Measurements from ENCODE around the gene MTHFD1L.

The MTHFD1L gene

DNA sequence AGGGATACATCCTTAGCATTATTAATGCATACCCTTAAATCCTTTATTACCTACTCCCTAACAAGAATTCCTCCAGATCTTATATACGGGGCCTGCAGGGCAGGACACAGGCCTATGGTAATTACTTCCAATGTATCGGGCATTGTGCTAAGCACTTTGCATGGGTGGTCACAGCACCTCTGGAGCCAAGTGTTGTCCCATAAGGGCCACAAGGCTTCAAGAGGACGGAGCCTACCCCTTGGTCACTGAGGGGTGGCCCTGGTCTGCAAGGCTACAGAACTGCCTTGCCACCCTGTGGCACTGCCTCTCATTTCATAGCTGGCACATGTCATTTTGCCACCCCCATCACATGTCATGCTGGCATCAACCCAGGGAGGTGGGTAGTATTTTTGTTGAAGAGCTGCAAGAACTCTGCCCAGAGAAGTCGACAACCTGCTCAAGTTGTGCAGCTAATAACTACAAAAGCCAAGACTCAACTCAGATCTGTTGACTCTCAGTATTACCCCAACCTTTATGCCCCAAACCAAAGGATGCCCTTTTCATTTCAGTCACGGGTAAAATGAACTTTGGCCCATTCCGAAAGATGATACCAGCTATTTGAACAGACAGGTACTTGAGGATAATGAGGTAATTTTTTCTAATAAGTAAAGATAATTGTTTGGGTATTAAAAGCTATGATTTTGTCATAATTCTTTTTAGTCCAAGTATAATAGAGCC is 230.2 kb downstream of the MTHFD1L start:
- no peak for DNase-seq (ENCODE audit: low read depth)
- no peak overlapping the region for H3K4me3 ChIP-seq (ENCODE audit: low read length)

GRCh38 chr6:151096255-151096612 is 230.7 kb downstream of the MTHFD1L start:
- H3K4me3 ChIP-seq (ENCODE audit: low read length): no peak overlapping the region
- DNase-seq (ENCODE audit: low read depth): peak; percentile 79
- no peak for TF ChIP-seq CTCF (conservative IDR thresholded peaks at IDR 0.05; ENCODE audit: low read length)

More for the DNA sequence above, 230.2 kb downstream of the MTHFD1L start:
- no peak for TF ChIP-seq CTCF (conservative IDR thresholded peaks at IDR 0.05; ENCODE audit: low read length)

GRCh38 chr6:151096691-151097606 is 231.4 kb downstream of the MTHFD1L start:
- TF ChIP-seq CTCF (conservative IDR thresholded peaks at IDR 0.05; ENCODE audit: low read length): no peak
- H3K4me3 ChIP-seq (ENCODE audit: low read length): no peak overlapping the region
- peak; percentile 22 for DNase-seq (ENCODE audit: low read depth)

DNA sequence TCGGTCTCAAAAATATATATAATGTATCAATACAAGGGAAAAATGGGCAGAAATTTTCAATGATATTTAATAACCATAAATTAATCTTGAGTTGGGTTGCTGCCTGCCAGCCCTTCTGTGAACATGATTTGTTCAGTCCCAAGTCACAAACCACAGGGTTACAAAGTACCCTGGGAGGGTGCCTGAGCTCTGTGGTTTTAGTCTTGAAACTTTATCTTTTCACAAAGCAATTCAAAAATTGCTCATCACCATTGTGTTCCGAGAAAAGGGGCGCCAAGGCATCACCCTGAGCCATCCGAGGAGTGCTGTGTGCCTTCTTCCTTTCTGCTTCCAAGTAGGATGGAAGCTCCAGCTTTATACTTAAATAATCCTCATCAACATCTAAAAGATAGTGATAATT is 232.7 kb downstream of the MTHFD1L start:
- TF ChIP-seq CTCF (conservative IDR thresholded peaks at IDR 0.05; ENCODE audit: low read length): no peak
- DNase-seq (ENCODE audit: low read depth): no peak
- H3K4me3 ChIP-seq (ENCODE audit: low read length): no peak overlapping the region

DNA sequence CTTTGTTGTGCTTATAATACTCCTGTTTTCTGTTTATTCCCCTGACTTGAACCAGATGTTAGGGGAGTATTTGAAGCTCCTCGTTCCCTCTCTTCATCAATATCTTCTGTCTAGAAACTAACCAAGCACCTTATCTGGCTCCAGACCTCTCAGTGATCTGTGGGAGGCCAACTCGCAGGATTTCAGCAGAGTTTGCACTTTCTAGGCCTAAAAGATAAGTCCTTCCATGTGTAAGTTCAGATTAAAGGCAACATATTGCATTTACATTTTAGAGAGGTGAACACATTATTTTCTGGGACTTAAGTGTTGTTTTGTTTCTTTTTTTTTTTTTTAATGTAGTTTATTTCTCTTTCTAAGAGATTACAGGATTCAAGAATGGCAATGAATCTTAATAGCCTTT is 234.8 kb downstream of the MTHFD1L start:
- no peak overlapping the region for H3K4me3 ChIP-seq (ENCODE audit: low read length)
- DNase-seq (ENCODE audit: low read depth): no peak
- no peak for TF ChIP-seq CTCF (conservative IDR thresholded peaks at IDR 0.05; ENCODE audit: low read length)

DNA sequence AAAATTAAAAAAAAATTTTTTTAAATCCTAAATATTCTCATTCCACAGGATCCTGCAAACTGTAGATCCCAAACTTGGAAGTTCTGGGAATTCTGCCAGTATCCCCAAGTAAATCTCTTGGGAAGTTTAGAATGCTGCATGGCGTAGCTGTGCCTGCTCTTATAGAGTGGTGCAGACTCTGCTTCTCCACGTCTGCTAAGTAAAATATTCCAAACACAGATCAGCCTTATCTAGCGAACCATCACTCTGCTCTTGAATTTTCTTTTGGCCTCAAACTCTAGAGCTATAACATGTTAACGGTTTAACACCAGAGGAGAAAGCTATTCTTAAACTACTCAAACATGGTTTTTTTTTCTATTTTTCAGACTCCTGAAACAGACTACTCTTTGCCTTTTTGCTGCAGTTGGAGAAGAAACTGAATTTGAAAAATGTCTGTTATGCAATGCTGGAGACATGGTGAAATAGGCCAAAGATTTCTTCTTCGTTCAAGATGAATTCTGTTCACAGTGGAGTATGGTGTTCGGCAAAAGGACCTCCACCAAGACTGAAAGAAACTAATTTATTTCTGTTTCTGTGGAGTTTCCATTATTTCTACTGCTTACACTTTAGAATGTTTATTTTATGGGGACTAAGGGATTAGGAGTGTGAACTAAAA is 235.8 kb downstream of the MTHFD1L start:
- no peak overlapping the region for H3K4me3 ChIP-seq (ENCODE audit: low read length)
- TF ChIP-seq CTCF (conservative IDR thresholded peaks at IDR 0.05; ENCODE audit: low read length): no peak
- DNase-seq (ENCODE audit: low read depth): peak; percentile 9

All from AG10803 (cell line).